ENCODE results near the gene SERPINH1.

SERPINH1 gene

GRCh38 chr11:75562048-75562835, at the start of gene SERPINH1:
TSS of gene SERPINH1 (plus strand) at chr11:75562253. CDS start at chr11:75566350, 4,097 bp downstream.
- peak within 1 kb of the TSS; percentile 99 for H3K4me3 ChIP-seq (ENCODE audit: low read depth, low read length)
- DNase-seq (ENCODE audit: low read depth) = peak; percentile 65

GRCh38 chr11:75513250-75513649, 48.8 kb upstream of the SERPINH1 start:
- H3K4me3 ChIP-seq (ENCODE audit: low read depth, low read length) = no peak overlapping the region
- DNase-seq (ENCODE audit: low read depth) = peak; percentile 22

- no peak for DNase-seq (ENCODE audit: low read depth)
- no peak overlapping the region for H3K4me3 ChIP-seq (ENCODE audit: low read depth, low read length)
Observed at GRCh38 chr11:75514596-75514995, 47.5 kb upstream of the SERPINH1 start.

GRCh38 chr11:75516140-75516539, 45.9 kb upstream of the SERPINH1 start:
- no peak for DNase-seq (ENCODE audit: low read depth)
- H3K4me3 ChIP-seq (ENCODE audit: low read depth, low read length) = no peak overlapping the region

GRCh38 chr11:75516886-75517285, 45.2 kb upstream of the SERPINH1 start:
- DNase-seq (ENCODE audit: low read depth) = no peak
- no peak overlapping the region for H3K4me3 ChIP-seq (ENCODE audit: low read depth, low read length)

GRCh38 chr11:75518204-75518549, 43.9 kb upstream of the SERPINH1 start:
- no peak for DNase-seq (ENCODE audit: low read depth)
- no peak overlapping the region for H3K4me3 ChIP-seq (ENCODE audit: low read depth, low read length)

GRCh38 chr11:75518771-75519653, 43.0 kb upstream of the SERPINH1 start:
- no peak overlapping the region for H3K4me3 ChIP-seq (ENCODE audit: low read depth, low read length)
- no peak for DNase-seq (ENCODE audit: low read depth)

- no peak overlapping the region for H3K4me3 ChIP-seq (ENCODE audit: low read depth, low read length)
- no peak for DNase-seq (ENCODE audit: low read depth)
Observed at GRCh38 chr11:75520688-75521087, 41.4 kb upstream of the SERPINH1 start.

GRCh38 chr11:75522286-75523044, 39.6 kb upstream of the SERPINH1 start:
- no peak for DNase-seq (ENCODE audit: low read depth)
- H3K4me3 ChIP-seq (ENCODE audit: low read depth, low read length) = no peak overlapping the region

- H3K4me3 ChIP-seq (ENCODE audit: low read depth, low read length) = no peak overlapping the region
- no peak for DNase-seq (ENCODE audit: low read depth)
Observed at GRCh38 chr11:75523189-75523588, 38.9 kb upstream of the SERPINH1 start.

- no peak overlapping the region for H3K4me3 ChIP-seq (ENCODE audit: low read depth, low read length)
- no peak for DNase-seq (ENCODE audit: low read depth)
Observed at GRCh38 chr11:75523811-75524664, 38.0 kb upstream of the SERPINH1 start.

- H3K4me3 ChIP-seq (ENCODE audit: low read depth, low read length) = peak overlapping the region; percentile 73
- DNase-seq (ENCODE audit: low read depth) = no peak
Observed at GRCh38 chr11:75524665-75525432, 37.2 kb upstream of the SERPINH1 start.

GRCh38 chr11:75525433-75526191, 36.4 kb upstream of the SERPINH1 start, which contains the start of gene GDPD5:
TSS of gene GDPD5 (minus strand) at chr11:75525941. CDS start at chr11:75477735, 48,206 bp downstream.
- DNase-seq (ENCODE audit: low read depth) = peak; percentile 17
- peak within 1 kb of the TSS; percentile 73 for H3K4me3 ChIP-seq (ENCODE audit: low read depth, low read length)

- H3K4me3 ChIP-seq (ENCODE audit: low read depth, low read length) = peak overlapping the region; percentile 73
- no peak for DNase-seq (ENCODE audit: low read depth)
Observed at GRCh38 chr11:75526192-75526541, 35.9 kb upstream of the SERPINH1 start.

GRCh38 chr11:75527130-75527529, 34.9 kb upstream of the SERPINH1 start:
- DNase-seq (ENCODE audit: low read depth) = no peak
- no peak overlapping the region for H3K4me3 ChIP-seq (ENCODE audit: low read depth, low read length)

- H3K4me3 ChIP-seq (ENCODE audit: low read depth, low read length) = no peak overlapping the region
- no peak for DNase-seq (ENCODE audit: low read depth)
Observed at GRCh38 chr11:75527938-75528735, 33.9 kb upstream of the SERPINH1 start.

GRCh38 chr11:75530577-75530976, 31.5 kb upstream of the SERPINH1 start:
- no peak overlapping the region for H3K4me3 ChIP-seq (ENCODE audit: low read depth, low read length)
- no peak for DNase-seq (ENCODE audit: low read depth)

All from skeletal muscle cell (primary cell).